ENCODE measurements around the gene MLKL. TPM values are rescaled to one million over a fixed set of nuclear protein-coding genes. Genes with fewer than 3 reads are reported as not detected.
"Not testable (repeated sequence)": the region's sequence is repeated elsewhere in the genome, so short reads cannot be mapped to it uniquely, and the experiment has no call there.

Gene MLKL
- polyA plus RNA-seq, 4 donors: 2.6 to 4.2 (median 3.7) TPM

DNA sequence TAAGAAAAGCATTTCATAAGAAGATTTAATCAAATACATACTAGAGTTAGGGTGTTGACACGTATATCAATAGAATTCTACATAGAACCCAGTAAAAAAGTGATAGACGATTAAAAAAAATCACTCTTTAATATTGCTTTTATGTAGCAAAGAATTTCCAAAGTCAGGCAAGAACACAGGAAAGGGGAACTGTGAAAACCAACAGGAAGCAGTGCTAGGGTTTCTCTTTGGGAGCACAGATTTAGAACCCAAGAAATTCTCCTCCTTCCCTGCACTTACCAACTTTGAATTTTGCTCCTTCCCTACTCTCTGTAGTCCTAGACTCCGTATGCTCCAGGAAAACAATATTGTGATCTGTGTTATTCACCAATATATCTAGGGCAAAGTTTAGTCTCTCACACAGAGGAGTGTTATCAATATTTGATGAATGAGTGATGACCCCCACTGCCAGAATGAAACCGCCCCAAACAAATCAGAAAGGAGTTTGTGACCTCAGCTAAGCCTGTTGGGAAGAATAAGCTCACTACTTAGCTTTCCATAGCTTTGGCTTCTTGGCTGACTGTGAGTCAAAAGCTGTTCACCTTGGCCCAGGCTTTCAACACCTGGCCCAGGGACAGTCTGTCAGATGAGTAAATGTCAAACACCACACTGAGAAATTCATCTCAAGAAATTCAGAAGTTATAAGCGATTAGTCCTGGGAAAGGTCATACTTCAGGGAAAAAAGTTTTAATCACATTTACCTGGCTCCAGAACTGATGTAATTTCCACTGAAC, 42.6 kb downstream of the MLKL start:
- DNase-seq (ENCODE audit: low read depth in 4 of 4, low spot score in 2 of 4): no peak

- no peak for DNase-seq (ENCODE audit: low read depth in 4 of 4, low spot score in 2 of 4)
These were observed 46.1 kb downstream of the MLKL start for GRCh38 chr16:74654536-74655050.

- not testable (repeated sequence) for DNase-seq (ENCODE audit: low read depth in 4 of 4, low spot score in 2 of 4)
These were observed 47.8 kb downstream of the MLKL start for GRCh38 chr16:74652883-74653282.

GRCh38 chr16:74652249-74652648, 48.4 kb downstream of the MLKL start:
- no peak for DNase-seq (ENCODE audit: low read depth in 4 of 4, low spot score in 2 of 4)

DNA sequence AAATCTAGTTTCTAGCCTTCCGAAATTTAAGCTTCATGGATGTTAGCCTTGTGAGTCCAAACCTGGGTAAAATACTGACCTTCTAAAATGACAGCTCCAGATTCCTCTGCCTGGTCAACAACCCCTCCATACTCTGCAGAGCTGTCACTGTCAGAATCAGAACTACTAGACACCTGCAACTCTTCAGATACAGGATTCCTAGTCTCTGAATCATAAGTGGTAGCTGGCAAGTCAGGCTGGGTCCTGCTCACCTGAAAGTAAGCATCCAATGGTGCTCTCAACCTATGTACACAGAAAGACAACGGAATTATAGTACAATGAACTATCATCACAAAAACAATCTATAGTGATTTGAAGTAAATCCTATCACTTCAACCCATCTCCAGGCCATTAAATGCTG, 48.8 kb downstream of the MLKL start:
- no peak for DNase-seq (ENCODE audit: low read depth in 4 of 4, low spot score in 2 of 4)

DNA sequence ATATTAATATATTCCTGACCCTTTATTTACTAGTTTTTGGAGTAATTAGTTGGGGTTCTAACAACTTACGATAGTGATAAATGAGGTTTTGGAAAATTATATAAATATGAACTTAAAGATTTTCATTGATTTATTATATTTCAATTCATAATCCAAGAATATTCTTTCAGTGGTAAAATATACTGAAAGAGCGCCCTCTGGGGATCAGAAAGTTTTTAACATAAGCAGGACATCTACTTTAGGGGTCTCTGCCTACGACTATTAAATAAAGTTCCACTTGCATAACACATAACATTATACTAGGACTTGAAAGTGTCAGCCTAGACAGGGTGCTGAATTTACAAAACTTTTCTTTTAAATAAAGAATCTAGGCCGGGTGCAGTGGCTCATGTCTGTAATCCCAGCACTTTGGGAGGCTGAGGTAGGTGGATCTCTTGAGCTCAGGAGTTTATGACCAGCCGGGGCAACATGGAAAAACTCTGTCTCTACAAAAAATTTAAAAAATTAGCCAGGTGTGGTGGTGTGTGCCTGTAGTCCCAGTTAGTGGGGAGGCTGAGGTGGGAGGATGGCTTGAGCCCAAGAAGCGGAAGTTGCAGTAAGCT, 49.6 kb downstream of the MLKL start:
- DNase-seq (ENCODE audit: low read depth in 4 of 4, low spot score in 2 of 4): no peak

GRCh38 chr16:74649839-74650504, 50.7 kb downstream of the MLKL start:
- no peak for DNase-seq (ENCODE audit: low read depth in 4 of 4, low spot score in 2 of 4)

DNA sequence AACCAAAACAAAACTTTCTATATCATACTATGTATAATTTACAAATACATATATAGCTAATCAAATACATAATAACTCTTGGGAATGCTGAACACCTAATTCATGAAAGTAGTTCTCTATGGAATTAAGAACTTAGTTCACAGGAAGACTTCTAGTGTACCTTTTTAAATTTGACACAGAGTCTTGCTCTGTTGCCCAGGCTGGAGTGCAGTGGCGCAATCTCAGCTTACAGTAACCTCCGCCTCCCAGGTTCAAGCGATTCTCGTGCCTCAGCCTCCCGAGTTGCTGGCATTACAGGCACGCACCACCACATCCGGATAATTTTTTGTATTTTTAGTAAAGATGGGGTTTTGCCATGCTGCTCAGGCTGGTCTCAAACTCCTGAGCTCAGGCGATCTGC, 58.7 kb downstream of the MLKL start:
- DNase-seq (ENCODE audit: low read depth in 4 of 4, low spot score in 2 of 4): no peak

- no peak for DNase-seq (ENCODE audit: low read depth in 4 of 4, low spot score in 2 of 4)
These were observed 62.8 kb downstream of the MLKL start for GRCh38 chr16:74637742-74638453.

DNA sequence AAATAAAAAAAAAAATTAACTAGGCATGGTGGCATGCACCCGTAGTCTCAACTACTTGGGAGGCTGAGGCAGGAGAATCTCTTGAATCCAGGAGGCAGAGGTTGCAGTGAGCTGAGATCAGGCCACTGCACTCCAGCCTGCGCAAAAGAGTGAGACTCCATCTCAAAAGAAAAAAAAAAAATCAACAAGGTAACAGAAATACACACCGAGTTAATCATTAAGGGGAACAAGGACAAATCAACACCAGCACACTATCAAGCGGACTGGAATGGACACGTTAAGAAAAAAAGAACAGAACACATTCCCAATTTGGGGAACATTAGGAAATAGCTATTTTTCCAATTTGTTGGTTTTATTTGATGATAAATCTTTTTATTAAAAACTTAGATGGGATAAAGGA, 65.4 kb downstream of the MLKL start:
- no peak for DNase-seq (ENCODE audit: low read depth in 4 of 4, low spot score in 2 of 4)

- DNase-seq (ENCODE audit: low read depth in 4 of 4, low spot score in 2 of 4): no peak
These were observed 67.0 kb downstream of the MLKL start for GRCh38 chr16:74633686-74634085.

DNA sequence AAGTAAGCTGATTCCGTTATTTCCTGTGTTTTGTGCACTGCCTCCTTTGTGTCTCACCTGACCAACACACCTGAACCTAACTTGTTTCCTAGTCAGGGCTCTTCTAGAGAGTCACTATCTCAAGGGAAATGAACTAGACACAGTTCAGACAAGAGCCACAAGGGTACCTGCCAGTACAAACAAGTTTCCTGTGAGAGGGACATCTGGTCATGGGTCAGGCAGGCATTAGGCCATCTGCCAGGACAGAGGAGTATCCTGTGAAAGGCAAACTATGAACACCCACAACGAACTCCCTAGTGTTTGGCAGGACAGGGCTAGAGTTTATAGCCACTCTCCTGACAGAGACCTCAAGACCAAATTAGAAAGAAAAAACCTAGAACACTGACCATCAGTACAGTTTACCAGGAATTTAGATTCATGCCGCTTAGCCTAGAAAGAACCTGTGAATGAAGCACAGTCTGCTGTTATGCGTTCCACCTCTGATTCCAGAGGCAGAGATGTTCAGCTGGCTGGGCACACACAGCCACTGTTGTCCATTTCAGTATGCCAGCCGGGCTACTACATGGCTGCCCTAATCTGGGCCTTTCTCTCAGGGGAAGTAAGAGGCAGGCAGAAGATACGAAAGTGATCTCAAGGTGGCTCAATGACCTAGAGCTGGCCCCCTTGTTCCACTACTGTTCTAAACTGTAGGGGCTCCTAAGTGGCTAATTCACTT, 73.0 kb downstream of the MLKL start:
- DNase-seq (ENCODE audit: low read depth in 4 of 4, low spot score in 2 of 4): no peak

DNA sequence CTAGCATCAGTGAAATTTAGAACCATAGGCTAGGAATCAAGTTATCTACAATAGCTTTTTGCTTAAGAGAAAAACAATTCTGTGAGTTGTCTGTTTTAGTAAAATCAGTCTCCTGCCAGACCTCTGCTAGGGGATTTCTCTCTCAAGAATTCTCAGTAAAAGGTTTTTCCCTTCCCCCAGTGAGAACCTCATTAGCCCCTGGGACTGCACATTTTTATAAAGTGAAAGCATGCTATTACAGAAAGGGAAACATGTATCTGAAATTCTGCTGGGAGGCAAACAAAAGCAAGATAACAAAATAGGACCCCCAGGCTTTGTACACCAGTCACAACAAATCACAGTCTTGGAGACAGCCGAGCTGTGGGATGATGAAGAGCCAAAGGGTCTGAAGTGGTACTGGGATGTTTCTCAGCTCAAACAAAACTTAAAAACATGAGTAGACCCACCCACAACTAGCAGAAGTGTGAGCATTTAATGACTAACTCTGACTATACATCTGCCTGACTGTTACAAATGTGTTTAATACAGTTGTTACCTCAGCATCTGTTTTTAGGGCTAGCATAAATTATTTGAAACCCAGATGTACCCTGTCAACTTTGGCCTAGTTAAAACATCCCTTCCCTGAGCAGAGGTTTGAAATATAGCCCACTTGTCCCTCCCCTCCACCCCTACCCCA, 73.8 kb downstream of the MLKL start:
- DNase-seq (ENCODE audit: low read depth in 4 of 4, low spot score in 2 of 4): no peak

GRCh38 chr16:74625500-74626350, 74.9 kb downstream of the MLKL start:
- no peak for DNase-seq (ENCODE audit: low read depth in 4 of 4, low spot score in 2 of 4)

DNA sequence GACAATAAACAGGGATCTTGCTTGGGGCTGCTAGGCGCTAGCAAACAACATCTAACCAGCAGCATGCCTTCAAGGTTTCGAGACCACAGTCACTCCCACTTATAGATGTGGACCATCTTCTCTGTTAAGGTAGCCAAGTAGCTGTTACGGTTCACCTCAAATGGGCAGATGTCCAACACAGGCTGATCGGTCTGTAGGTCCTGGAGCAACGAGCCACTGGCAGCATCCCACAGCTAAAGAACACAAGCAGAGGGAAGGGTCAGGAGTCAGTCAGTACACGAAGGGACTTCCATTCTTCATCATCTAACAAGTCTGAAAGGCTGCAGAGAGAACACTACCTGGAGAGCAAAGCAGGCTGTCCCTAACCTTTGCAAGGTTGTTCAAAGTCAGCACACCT, 76.8 kb downstream of the MLKL start:
- DNase-seq (ENCODE audit: low read depth in 4 of 4, low spot score in 2 of 4): no peak

DNA sequence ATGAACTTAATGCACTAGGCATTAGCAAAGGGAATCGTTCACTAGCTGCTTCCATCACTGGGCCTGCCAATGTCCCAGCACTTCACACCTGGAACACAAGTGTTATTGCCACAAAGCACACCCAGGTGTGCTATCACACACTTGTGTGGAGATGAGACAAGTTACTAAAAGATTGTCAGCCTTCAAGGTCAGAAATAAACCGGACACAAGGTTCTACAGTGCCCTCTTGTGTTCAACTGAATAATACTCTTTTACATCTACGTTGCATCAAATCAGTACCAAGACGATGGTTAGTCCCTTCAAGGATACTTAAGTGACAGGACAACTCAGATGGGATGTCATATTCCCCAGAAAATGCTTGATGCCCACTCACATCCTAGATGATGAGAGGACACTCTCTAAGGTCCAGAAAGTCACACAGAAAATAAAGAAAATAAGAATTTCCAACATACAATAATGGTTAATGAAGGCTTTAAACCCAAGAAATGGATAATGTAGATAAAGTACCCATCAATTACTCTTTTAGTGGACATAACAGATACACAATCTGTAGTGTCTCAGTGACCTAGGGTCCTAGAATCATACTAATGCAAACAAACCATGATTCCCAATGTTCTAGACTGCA, 77.3 kb downstream of the MLKL start:
- no peak for DNase-seq (ENCODE audit: low read depth in 4 of 4, low spot score in 2 of 4)

GRCh38 chr16:74622005-74622404, 78.7 kb downstream of the MLKL start:
- no peak for DNase-seq (ENCODE audit: low read depth in 4 of 4, low spot score in 2 of 4)

All from left renal cortex interstitium (tissue), 4 donors.